Keratinocyte (primary cell): ENCODE results near the gene SPEF1. TPM values are rescaled to one million over a fixed set of nuclear protein-coding genes. Genes with fewer than 3 reads are reported as not detected.
A peak's percentile ranks its signal among the peaks of the same experiment; 100 is the strongest.

Source experiments
- DNase-seq: peaks from one replicate; pipeline ENCODE4 v3.0.0-alpha.2; 2011; ENCODE audit warnings: low read depth, missing footprints, low spot score
- FAIRE-seq: peaks from 2 replicates; lab custom pipeline; 2011; peaks lifted over from hg19 to GRCh38; lab: Jason Lieb, UNC
- H2AFZ ChIP-seq: 2 replicates; pipeline ENCODE4 v1.6.0; 2012; ENCODE audit warnings: low read length, control low read depth, inconsistent platforms; ENCODE audit not compliant: control insufficient read depth
- H3K27ac ChIP-seq: 2 replicates; pipeline ENCODE4 v1.5.1; 2011; ENCODE audit warnings: low read length; ENCODE audit not compliant: control insufficient read depth, insufficient read depth
- H3K27me3 ChIP-seq: 3 replicates; pipeline ENCODE4 v1.6.0; 2011; ENCODE audit warnings: low read length; ENCODE audit not compliant: control insufficient read depth, insufficient read depth; ENCODE audit errors: extremely low read depth
- H3K36me3 ChIP-seq, 2 experiments: 2 replicates in 1 of 2; 3 replicates in 1 of 2; pipeline ENCODE4 v1.5.1; 2011; ENCODE audit warnings: low read length in 2 of 2, mild to moderate bottlenecking in 1 of 2; ENCODE audit not compliant: control insufficient read depth in 2 of 2, insufficient read depth in 2 of 2; ENCODE audit errors: extremely low read depth in 1 of 2
- H3K4me1 ChIP-seq: 3 replicates; pipeline ENCODE4 v1.5.1; 2011; ENCODE audit warnings: low read length; ENCODE audit not compliant: control insufficient read depth, insufficient read depth; ENCODE audit errors: extremely low read depth
- H3K4me2 ChIP-seq: 3 replicates; pipeline ENCODE4 v1.6.0; 2011; ENCODE audit warnings: low read depth, low read length; ENCODE audit not compliant: control insufficient read depth, insufficient read depth; ENCODE audit errors: extremely low read depth
- H3K4me3 ChIP-seq, 3 experiments: fragments of 200-600 bp in 1 of 3; sonication (generic) in 1 of 3; 2 replicates in 2 of 3; 3 replicates in 1 of 3; pipeline ENCODE4 v1.5.1; 2011 to 2016; ENCODE audit warnings: low read length in 3 of 3, mild to moderate bottlenecking in 3 of 3, control low read depth in 2 of 3, inconsistent platforms in 1 of 3, low read depth in 1 of 3, mixed read lengths in 1 of 3, mixed run types in 1 of 3, moderate library complexity in 1 of 3; ENCODE audit not compliant: control insufficient read depth in 2 of 3, insufficient read depth in 2 of 3; ENCODE audit errors: extremely low read depth in 1 of 3
- H3K79me2 ChIP-seq: 2 replicates; pipeline ENCODE4 v1.6.0; 2012; ENCODE audit warnings: low read length; ENCODE audit not compliant: control insufficient read depth, insufficient read depth
- H3K9ac ChIP-seq: 3 replicates; pipeline ENCODE4 v1.6.0; 2011; ENCODE audit warnings: low read length; ENCODE audit not compliant: control insufficient read depth, insufficient read depth; ENCODE audit errors: extremely low read depth
- H3K9me1 ChIP-seq: 3 replicates; pipeline ENCODE4 v1.6.0; 2011; ENCODE audit warnings: low read length; ENCODE audit not compliant: control insufficient read depth, insufficient read depth; ENCODE audit errors: extremely low read depth
- H3K9me3 ChIP-seq: 2 replicates; pipeline ENCODE4 v1.5.1; 2012; ENCODE audit warnings: low read depth, low read length; ENCODE audit not compliant: control insufficient read depth
- H4K20me1 ChIP-seq: 3 replicates; pipeline ENCODE4 v1.6.0; 2011; ENCODE audit warnings: low read length; ENCODE audit not compliant: control insufficient read depth, insufficient read depth; ENCODE audit errors: extremely low read depth
- EZH2 ChIP-seq: IDR thresholded peaks from one replicate; pipeline ENCODE4 v1.6.1; 2012; ENCODE audit warnings: inconsistent platforms, mild to moderate bottlenecking, low read length, moderate library complexity
- dilution Hi-C: fragments of 300-500 bp; cut with MboI; formaldehyde crosslinking; loops from one replicate; pipeline ENCODE4 v1.7.0; 2020; ENCODE audit warnings: low sequenced_read_pairs; ENCODE audit not compliant: extremely low pct_ligation_motif_present
- polyA plus RNA-seq, 5 experiments: library from polyadenylated mRNA; depleted of rRNA in 3 of 5; stranded (reverse) in 3 of 5; stranded (forward) in 1 of 5; unstranded in 1 of 5; fragments of >200 nt; gene quantifications; 1 replicate in 1 of 5; 2 replicates in 3 of 5; 3 replicates in 1 of 5; pipeline versions ENCODE4 v1.2.1 to v1.2.3, GENCODE V29; 2011 to 2012; ENCODE audit warnings: missing spikeins in 2 of 5, low read depth in 1 of 5, low replicate concordance in 1 of 5
- TF ChIP-seq, protein P1 (sequence below), 3 experiments: IDR thresholded peaks in 1 of 3; conservative IDR thresholded peaks in 1 of 3; optimal IDR thresholded peaks in 1 of 3; 2 replicates in 2 of 3; 3 replicates in 1 of 3; pipeline versions ENCODE3 to v1.5.1; 2011; ENCODE audit warnings: low read length in 3 of 3, mild to moderate bottlenecking in 3 of 3, moderate library complexity in 2 of 3, control low read depth in 1 of 3, inconsistent platforms in 1 of 3; ENCODE audit not compliant: insufficient read depth in 2 of 3; ENCODE audit errors: extremely low read depth in 1 of 3

SPEF1 gene
- polyA plus RNA-seq, 1 donor (not counting 4 experiments of a cell fraction or from before 2014, with no cell fraction given), result 0.07 TPM

DNA sequence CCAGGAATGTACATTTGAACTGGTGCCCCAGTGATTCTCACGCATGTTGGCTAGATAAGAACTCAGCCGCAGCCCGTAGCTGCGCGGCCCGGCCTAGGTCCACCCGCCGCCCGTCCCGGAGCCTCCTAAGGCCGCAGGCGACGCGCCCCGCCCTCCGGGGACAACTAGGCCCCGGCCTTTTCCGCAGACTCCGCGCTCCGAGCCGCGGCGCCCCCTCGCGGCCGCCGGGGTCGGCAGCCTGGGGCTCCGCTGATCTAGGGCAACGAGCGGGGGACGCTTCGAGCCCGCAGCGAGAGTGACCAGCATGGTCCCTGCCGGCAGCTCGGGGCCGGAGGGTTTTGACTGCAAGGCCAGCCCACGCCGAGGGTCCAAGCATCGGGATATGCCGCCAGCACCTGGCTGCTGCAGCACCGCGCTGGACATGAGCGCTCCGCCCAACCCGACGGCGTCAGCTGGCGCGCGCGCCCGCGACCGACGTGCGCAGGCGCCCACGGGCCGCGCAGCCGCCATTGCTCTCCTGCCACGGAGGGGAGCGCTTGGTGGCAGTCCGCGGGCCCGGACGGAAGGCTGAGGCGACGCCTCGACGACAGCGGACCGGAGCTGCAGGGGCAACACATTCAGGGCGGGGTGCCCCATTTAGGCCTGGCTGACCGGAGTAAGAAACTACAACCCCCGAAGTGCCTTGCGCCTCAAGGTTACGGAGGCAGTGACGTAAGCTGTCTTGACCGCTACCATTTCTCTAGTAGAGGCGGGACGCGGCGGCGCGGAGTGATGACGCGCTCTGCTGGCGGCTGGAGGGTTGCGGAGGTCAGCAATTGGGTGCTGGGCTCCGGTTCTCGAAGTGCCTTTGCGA is 39.0 kb upstream of the SPEF1 start, which contains the start of gene AP5S1:
Gene AP5S1, plus strand, starts transcription at position 500 of the 853 bp plus-strand sequence. CDS start 1,571 bp downstream, outside the sequence.
- Histone ChIP-seq H2AFZ (peak within 1 kb of the TSS; percentile 98), H3K4me3 (peak within 1 kb of the TSS; percentile 61 to 82 (median 82)), H3K36me3 (peaks cover 12 to 15% of the 10 kb centered on the region in 2 experiments), H3K79me2 (peaks cover 8% of the 10 kb centered on the region), H3K27ac (peak within 1 kb of the TSS; percentile 96), H4K20me1 (no peaks in the 10 kb centered on the region), H3K4me1 (peaks cover 27% of the 10 kb centered on the region), H3K4me2 (peak within 1 kb of the TSS; percentile 95), H3K9me1 (no peaks in the 10 kb centered on the region), H3K27me3 (no peaks in the 10 kb centered on the region), H3K9me3 (no peaks in the 10 kb centered on the region), H3K9ac (peak within 1 kb of the TSS; percentile 93)
- peak; percentile 44 for FAIRE-seq
- no peak for DNase-seq
- dilution Hi-C loops, result no loop called here
- TF ChIP-seq EZH2, result no peak
- TF ChIP-seq, protein P1, sequence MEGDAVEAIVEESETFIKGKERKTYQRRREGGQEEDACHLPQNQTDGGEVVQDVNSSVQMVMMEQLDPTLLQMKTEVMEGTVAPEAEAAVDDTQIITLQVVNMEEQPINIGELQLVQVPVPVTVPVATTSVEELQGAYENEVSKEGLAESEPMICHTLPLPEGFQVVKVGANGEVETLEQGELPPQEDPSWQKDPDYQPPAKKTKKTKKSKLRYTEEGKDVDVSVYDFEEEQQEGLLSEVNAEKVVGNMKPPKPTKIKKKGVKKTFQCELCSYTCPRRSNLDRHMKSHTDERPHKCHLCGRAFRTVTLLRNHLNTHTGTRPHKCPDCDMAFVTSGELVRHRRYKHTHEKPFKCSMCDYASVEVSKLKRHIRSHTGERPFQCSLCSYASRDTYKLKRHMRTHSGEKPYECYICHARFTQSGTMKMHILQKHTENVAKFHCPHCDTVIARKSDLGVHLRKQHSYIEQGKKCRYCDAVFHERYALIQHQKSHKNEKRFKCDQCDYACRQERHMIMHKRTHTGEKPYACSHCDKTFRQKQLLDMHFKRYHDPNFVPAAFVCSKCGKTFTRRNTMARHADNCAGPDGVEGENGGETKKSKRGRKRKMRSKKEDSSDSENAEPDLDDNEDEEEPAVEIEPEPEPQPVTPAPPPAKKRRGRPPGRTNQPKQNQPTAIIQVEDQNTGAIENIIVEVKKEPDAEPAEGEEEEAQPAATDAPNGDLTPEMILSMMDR (optimal IDR thresholded peaks at IDR 0.05 in 1 of 3, IDR thresholded peaks at IDR 0.05 in 1 of 3, conservative IDR thresholded peaks at IDR 0.05 in 1 of 3; ENCODE audit: extremely low read depth in 1 of 3, insufficient read depth in 2 of 3, low read length in 3 of 3), result peak; percentile 78 to 85 (median 80)

DNA sequence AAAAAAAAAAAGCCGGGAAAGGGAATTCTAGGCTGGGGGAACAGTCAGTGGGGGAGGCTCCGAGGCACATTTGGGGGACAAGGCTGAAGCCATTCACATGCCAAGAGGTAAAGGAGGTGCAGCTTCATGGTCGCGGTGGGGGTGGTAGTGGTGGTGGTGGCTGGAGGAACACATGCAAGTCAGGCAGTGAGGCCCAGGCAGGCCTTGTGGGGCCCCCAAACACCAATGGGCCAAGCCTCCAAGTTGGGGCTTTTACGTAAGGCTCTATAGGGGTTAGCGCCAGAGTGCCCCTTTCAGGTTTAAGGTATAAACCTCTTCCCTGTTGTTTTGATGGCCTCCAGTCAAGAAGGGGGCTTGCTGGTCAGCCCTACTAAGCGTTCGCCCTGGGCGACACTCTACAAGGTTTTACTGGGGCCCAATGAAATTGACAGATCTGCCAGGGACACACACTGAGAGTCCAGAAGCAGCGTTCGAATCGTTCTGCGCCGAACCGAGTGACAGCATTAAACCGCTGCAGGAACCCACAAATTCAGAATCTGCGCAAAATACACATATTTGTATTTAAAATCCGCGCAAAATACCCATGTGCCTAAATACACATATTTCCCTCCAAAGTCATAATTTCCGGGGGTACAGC is 38.3 kb upstream of the SPEF1 start:
- H3K27me3 ChIP-seq, result no peaks in the 10 kb centered on the region
- DNase-seq, result no peak
- peaks cover 27% of the 10 kb centered on the region for H3K4me1 ChIP-seq
- peak overlapping the region; percentile 93 for H3K9ac ChIP-seq
- no peak for FAIRE-seq
- peak overlapping the region; percentile 68 for H2AFZ ChIP-seq
- H3K36me3 ChIP-seq, result peaks cover 8 to 15% of the 10 kb centered on the region in 2 experiments
- peak overlapping the region; percentile 87 for H3K4me2 ChIP-seq
- no peak for TF ChIP-seq EZH2
- TF ChIP-seq, protein P1 (optimal IDR thresholded peaks at IDR 0.05 in 1 of 3, IDR thresholded peaks at IDR 0.05 in 1 of 3, conservative IDR thresholded peaks at IDR 0.05 in 1 of 3; ENCODE audit: extremely low read depth in 1 of 3, insufficient read depth in 2 of 3, low read length in 3 of 3), result no peak
- peaks cover 8% of the 10 kb centered on the region for H3K79me2 ChIP-seq
- H3K9me1 ChIP-seq, result no peaks in the 10 kb centered on the region
- H3K27ac ChIP-seq, result peak overlapping the region; percentile 96
- peak overlapping the region; percentile 61 to 82 (median 82) for H3K4me3 ChIP-seq
- dilution Hi-C loops, result no loop called here
- no peaks in the 10 kb centered on the region for H4K20me1 ChIP-seq
- no peaks in the 10 kb centered on the region for H3K9me3 ChIP-seq
